PFSK-1 (cell line): ENCODE data around the gene GNAO1.

Experiments
- FOXP2 ChIP-seq: optimal IDR thresholded peaks from 2 replicates; pipeline ENCODE3; 2011; ENCODE audit warnings: borderline replicate concordance, control low read depth, inconsistent platforms; ENCODE audit not compliant: insufficient read depth; ENCODE audit errors: extremely low read length, extremely low read depth
- POLR2AphosphoS5 ChIP-seq: IDR thresholded peaks from 2 replicates; pipeline ENCODE4 v1.6.1; 2012; ENCODE audit warnings: low read depth, mild to moderate bottlenecking, control low read depth, low read length, moderate library complexity
- REST ChIP-seq, 2 experiments: IDR thresholded peaks; 2 replicates each; pipeline versions ENCODE4 v1.6.1 to v1.8.0; 2011 to 2012; ENCODE audit warnings: low read depth in 2 of 2, low read length in 2 of 2, control low read depth in 1 of 2, inconsistent platforms in 1 of 2, mild to moderate bottlenecking in 1 of 2, moderate library complexity in 1 of 2; ENCODE audit not compliant: insufficient read depth in 1 of 2
- SIN3A ChIP-seq: IDR thresholded peaks from 2 replicates; pipeline ENCODE4 v1.6.1; 2012; ENCODE audit warnings: mild to moderate bottlenecking, low read length, moderate library complexity, borderline replicate concordance; ENCODE audit not compliant: insufficient read depth
- TAF1 ChIP-seq: IDR thresholded peaks from 2 replicates; pipeline ENCODE4 v1.6.1; 2012; ENCODE audit warnings: low read length, control low read depth, borderline replicate concordance; ENCODE audit not compliant: insufficient read depth

The GNAO1 gene

GRCh38 chr16:56294014-56294413 lies 102.7 kb downstream of the GNAO1 start:
- TF ChIP-seq FOXP2 = no peak
- no peak for TF ChIP-seq TAF1
- TF ChIP-seq POLR2AphosphoS5 = no peak
- no peak for TF ChIP-seq REST (IDR thresholded peaks at IDR 0.05; ENCODE audit: insufficient read depth in 1 of 2, low read depth in 2 of 2, low read length in 2 of 2)
- no peak for TF ChIP-seq SIN3A

- TF ChIP-seq REST (IDR thresholded peaks at IDR 0.05; ENCODE audit: insufficient read depth in 1 of 2, low read depth in 2 of 2, low read length in 2 of 2) (no peak), SIN3A (no peak), POLR2AphosphoS5 (no peak), FOXP2 (no peak), TAF1 (no peak)
Measured at GRCh38 chr16:56294579-56294978, 103.3 kb downstream of the GNAO1 start.

- TF ChIP-seq SIN3A (no peak), TAF1 (no peak), REST (IDR thresholded peaks at IDR 0.05; ENCODE audit: insufficient read depth in 1 of 2, low read depth in 2 of 2, low read length in 2 of 2) (no peak), FOXP2 (no peak), POLR2AphosphoS5 (no peak)
Measured at GRCh38 chr16:56295059-56295665, 103.9 kb downstream of the GNAO1 start.

- TF ChIP-seq FOXP2 (no peak), TAF1 (no peak), SIN3A (no peak), POLR2AphosphoS5 (no peak), REST (IDR thresholded peaks at IDR 0.05; ENCODE audit: insufficient read depth in 1 of 2, low read depth in 2 of 2, low read length in 2 of 2) (no peak)
Measured at GRCh38 chr16:56295739-56296527, 104.6 kb downstream of the GNAO1 start.
